GM21529 (cell line): ENCODE measurements around the gene RASAL1.

Source experiments
- ATAC-seq: cut with Tn5 transposase; IDR thresholded peaks from one replicate; pipeline ENCODE4 v1.9.1; 2021; ENCODE audit not compliant: unreplicated experiment

RASAL1 gene

DNA sequence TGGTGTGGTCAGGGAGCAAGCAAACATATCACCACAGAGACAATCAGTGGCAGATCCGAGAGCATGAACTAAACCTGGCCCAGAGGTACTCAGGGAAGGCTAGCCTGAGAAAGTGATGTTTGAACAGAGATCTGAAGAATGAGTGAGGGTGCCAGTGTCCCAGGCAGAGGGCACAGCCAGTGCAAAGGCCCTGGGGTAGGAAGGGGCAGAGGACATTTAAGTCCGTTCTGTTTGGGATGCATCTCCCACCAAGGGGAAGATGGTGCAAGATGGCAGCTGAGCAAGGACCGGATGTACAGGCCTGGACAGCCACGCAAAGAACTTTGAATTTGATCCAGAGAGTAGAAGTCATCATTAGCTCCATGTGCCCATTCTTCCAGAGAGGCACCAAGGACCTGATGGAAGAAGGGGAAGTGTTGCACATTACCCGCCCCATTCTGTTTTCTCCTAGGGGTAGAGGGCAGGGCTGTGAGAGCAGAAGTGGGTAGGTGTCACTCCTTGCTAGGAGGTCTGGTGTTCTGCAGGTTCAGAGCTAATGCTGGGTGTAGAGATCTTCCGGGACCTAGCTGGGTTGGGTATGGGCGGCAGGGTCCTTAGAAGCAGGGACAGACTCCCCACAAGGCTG, 75.1 kb downstream of the RASAL1 start:
- no peak for ATAC-seq

DNA sequence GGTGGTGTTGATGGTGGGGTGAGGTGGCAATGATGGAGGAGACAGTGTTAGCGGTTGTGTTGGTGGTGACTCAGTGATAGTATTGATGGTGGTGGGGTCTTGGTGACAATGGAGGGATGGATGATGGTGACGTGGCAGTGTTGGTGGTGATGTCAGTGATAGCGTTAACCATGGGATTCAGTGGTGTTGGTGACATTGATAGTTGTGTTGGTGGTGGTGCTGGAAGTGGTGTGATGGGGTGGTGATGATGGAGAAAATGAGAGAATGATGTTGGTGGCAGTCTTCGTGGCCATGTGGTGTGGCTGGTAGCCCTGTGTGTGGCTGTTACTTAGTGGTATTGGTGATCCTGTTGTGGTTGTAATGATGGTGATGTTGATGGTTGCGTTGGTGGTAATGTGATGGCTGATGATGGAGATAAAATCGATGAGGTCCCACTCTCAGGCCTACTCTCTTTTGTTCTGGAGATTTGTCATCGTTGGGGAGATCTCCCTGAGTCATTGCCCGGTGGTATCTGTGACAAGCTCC, 76.4 kb downstream of the RASAL1 start:
- no peak for ATAC-seq

DNA sequence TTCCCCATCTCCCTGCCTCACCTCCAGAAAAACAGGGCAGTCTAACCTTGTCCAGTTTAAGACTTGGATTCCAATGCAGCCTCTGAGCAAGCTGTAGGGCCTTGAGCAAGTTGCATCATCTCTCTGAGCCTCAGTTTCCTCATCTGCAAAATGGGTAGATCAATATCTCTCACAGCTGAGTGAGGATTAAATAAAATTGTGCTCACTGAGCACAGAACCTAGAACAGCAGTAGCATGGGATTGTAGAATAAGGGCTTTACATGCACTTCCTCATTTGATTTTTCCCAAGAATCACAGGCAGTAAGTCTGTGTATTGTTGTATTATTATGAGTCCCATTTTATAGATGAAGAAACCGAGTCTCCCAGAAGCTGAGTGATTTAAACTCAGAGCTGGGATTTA, 77.0 kb downstream of the RASAL1 start:
- ATAC-seq: no peak

DNA sequence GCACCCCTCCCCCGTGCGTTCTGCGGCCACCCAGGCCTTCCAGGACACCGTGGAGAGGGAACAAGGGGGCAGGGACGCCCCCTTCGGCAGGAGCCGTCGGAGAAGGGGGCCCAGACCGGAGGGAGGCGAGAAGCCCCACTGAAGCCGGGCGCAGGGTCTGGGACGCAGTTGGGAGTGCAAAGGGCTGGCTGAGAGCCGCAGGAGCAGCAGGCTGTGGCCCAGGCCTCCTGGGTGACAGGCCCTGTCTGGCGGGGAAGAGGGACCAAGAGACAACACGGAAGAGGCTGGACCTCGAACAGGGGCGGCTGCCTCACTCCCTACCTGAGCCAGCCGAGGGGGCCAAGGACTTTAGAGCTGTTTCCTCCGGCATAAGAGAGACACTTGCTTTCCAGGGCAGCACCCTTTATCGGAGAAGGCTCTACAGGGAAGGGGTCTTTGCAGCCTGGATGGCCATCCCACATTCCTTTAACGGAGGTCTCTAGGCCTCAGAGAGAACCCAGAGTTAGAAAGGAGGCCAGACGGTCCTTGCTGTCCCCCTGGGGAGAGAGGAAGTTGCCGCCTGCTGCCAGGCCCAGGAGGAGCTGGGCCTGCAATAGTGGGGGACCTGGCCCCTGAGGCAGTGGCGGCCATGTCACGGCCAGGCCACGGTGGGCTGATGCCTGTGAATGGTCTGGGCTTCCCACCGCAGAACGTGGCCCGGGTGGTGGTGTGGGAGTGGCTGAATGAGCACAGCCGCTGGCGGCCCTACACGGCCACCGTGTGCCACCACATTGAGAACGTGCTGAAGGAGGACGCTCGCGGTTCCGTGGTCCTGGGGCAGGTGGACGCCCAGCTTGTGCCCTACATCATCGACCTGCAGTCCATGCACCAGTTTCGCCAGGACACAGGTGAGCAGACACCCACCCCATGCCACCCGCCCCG, 77.7 kb downstream of the RASAL1 start:
- ATAC-seq: no peak

DNA sequence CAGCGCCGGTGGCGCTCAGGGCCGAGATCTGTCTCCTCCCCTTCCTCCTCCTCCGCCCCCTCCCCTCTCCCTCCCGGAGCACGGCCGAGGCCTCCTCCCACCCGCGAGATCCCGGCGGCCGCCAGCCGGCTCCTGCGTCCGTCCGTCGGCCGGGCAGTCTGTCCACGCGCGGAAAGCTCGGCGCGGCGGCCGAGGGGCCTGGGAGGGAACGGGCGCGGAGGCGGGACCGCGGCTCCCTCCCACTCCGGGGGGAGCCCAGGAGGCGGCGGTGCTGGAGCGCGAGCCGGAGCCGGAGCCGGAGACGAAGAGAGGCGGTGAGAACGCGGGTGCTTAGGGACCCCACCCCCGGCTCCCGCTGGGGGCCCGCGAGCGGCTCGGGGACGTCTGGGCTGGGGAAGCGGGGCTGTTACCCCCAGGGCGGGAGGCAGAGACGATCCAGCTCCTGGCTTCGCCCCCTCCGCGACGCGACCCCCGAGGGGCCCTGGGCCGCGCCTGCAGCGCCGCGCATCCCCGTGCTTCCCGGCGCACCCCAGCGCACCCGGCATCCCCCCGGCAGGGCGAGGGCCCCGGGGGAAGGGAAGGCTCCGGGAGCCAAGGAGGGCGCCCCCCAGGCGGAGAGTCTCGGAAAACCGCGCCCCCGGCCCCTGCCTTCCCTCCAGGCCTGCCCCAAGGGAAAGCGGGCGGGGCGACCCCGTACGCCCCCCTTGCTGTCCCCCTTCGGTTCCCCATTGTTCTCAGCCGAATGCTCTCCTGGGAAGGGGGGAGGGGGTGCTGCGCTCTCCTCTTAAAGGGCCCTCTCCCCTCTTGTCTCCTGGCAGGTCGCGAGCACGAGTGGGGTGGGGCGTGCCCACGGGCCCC, 78.7 kb downstream of the RASAL1 start, which contains the start of gene DTX1:
Gene DTX1 (plus strand): TSS at position 100 of the 858 bp plus-strand sequence. CDS start 1,463 bp downstream, outside the sequence.
- ATAC-seq: no peak

DNA sequence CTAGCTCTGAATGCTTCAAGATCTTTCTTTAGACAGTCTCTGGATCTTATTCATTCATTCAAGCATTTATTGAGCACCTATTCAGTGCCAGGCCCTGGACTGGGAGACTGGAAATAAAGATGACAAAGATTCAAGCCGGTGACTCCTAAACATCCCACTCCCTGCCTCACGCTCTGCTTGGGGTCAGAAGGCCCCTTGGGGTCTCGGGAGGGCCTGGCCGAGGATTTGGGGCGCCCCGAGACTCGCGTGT, 79.3 kb downstream of the RASAL1 start:
- no peak for ATAC-seq

DNA sequence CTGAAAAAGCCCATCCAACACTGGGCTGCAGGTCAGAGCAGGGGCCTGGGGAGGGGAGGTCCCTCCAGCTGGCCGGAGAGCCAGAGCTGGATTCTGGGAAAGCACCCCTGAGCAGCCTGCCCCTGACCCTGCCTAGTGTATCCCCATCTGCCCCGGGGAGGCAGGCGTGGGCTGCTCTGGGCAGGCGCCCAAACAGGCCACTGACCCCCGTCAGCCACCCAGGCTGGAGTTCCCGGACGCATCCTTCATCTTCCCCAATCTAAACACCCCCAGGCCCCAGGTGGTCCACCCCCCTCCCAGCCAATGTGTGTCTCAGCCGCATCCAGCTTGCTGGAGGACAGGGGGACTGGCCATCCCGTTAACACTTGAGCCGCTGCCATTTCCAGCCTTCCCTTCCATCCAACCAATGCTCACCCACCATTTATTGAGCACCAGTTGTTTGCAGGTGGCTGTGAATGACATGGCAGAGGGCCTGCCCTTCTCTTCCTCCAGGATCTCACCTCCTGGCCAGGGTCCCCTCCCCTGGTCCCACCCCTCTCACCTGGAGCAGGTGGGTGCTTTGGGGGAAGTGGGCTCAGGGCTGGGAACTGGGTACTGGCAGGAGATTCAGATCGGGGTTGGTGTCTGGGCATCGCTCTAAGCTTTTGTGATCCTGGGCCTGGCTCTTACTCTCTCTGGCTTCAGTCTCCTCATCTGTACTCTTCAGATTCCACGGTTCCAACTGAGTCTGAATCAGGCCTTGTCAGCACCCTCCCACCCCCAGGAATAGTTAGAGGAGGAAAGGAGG, 79.8 kb downstream of the RASAL1 start:
- ATAC-seq: no peak

DNA sequence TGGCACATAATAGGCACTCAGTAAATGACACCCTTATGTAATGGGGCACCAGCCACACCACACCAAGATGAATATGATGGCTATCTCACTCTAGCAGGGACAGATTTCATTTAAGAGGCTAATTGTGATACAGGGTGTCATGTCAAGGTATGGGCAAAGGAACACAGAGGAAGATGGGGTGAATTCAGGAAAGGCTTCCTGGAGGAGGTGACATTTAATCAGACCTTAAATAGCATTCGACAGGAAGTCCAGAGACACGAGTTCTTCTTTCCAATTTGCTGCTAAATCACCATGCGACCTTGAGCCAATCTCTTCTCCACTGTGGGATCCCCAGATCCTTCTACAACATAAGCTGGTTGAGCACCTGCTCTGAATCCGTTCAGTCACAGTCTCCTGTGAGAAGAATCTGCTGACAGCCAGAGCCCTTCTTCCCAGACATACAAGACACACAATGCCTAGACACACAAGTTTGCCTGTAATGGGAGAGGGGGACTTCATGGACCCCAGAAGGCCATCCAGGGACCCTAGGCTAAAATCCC, 80.5 kb downstream of the RASAL1 start:
- no peak for ATAC-seq

DNA sequence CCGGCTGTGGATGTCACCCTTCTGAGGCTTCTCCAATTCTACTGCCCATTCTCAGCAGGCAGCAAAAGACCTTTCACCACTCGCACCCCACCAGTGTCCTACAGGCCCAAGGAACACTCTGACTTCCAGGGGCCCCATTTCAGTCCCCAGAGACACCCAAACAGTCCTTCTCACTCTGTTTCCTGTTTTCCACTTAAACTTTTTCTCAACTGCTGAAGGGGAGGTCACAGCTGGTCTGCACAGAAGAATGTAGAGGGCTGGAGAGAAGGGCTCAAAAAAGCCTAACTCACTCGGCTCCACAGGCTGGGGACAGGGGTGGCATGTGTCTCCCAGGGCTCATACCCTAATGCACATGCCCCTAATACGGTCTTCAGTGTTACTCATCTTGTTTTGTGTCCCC, 83.2 kb downstream of the RASAL1 start:
- ATAC-seq: no peak

DNA sequence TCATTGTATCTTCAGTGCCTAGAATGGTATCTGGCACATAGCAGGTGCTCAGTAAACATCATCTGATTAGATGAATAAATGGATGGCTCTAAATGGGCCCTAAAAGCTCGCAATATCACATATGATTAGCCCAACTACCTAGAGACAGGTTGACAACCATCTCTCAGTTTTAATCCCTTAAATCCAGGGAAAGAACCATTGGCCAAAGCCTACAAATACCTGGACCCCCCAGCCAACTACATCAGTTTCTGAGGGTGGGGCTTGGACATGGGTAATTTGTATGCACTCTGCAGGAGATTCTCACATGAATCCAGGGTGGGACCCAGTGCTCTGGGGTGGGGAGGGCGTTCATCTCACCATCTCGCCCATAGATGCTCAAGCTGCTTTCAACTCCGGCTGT, 83.8 kb downstream of the RASAL1 start:
- no peak for ATAC-seq

DNA sequence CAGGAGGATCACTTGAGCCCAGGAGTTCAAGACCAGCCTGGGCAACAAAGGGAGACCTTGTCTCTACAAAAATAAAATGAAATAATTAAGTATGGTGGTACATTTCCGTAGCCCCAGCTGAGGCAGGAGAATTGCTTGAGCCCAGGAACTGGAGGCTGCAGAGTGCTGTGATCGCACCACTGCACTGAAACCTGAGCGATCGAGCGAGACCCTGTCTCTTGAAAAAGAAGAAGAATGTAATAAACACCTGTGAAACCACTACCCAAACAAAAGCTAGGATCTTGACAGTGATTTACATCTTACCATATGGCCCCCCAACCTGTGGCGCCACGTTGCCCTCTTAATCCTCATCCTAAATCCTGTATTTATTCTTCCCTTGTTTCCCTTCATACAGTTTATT, 84.8 kb downstream of the RASAL1 start:
- ATAC-seq: no peak

DNA sequence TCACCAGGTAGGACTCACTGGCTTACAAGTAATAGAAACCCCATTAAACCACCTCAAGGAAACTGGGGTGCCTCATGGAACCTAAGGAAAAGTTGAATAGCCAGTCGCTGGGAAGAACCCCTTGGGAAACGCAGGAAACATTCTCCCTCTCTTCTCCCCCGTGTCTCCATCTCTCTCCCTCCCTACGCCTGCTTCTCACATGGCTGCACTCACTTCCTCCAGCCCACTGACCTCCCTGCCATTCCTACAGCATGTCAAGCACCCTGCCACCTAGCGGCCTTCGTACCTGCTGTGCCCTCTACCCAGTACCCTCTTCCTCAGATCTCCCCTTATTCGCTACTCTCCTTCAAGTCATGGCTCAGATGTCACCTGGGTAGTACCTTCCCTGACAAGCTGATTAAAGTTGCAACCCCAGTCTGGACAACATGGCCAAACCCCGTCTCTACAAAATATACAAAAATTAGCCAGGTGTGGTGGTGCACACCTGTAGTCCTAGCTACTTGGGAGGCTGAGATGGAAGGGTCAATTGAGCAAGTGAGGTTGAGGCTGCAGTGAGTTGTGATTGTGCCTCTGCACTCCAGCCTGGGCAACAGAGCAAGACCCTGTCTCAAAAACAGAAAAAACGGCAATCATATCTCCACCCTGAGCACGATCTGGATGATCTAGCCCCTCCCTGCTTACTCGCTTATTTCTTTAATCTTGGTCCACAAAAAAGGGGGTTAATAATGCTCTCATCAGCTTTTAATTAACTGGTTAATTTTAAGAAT, 85.4 kb downstream of the RASAL1 start:
- no peak for ATAC-seq
